ENCODE measurements around the gene SEMA3F. TPM values are rescaled to one million over a fixed set of nuclear protein-coding genes. Genes with fewer than 3 reads are reported as not detected.

SEMA3F gene
- total RNA-seq, 3 donors from 2014 or later, result 10.7 to 15.3 (median 14.6) TPM

DNA sequence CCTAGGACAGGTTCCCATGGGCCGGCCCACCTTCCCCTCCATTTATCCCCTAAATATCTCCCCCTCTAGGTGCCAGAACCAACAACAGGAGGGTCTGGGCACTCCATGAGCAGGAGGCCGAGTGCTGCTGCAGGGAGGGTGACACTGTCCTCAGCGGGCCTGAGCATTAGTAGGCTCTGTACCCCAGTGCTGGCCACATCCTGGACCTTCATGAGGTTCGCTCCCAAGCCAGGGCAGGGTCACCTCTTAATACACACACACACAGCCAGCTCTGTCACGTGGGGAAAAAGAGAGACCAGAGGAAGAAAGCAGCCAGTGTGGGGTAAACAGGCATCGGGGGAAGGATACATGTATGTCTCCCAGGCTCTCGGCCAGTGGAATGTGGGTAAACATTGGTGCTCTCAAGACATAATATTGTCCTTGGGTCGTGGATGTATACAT is 27.9 kb upstream of the SEMA3F start:
- Histone ChIP-seq H3K9me3 (no peaks in the 10 kb centered on the region), H3K4me3 (no peak overlapping the region), H3K36me3 (ENCODE audit: low read depth) (no peaks in the 10 kb centered on the region), H3K4me1 (ENCODE audit: low read depth) (no peaks in the 10 kb centered on the region)
- ATAC-seq (no peak), DNase-seq (no peak)
- no peak for TF ChIP-seq CTCF (IDR thresholded peaks at IDR 0.05)
- intact Hi-C loops (cut with DNase I, micrococcal nuclease), result no loop called here

DNA sequence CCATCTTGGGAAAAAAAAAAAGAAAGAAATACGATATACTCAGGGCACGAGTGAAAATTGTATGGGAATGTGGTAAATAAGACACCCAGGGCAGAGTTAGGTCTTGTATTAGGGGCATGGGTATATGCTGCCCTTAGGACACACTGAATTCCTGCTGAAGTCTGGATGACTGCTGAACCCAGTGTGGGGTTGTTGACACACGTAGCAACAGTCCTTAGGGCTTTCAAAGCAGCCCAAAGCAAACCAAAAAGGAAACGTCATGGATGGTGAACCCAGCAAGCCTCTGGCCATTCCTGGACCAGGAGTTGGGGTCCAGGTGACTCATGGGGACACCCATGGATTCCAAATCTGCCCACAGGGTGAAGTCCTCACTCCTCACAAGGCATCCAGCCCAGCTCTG is 27.1 kb upstream of the SEMA3F start:
- Histone ChIP-seq H3K36me3 (ENCODE audit: low read depth) (no peaks in the 10 kb centered on the region), H3K9me3 (no peaks in the 10 kb centered on the region), H3K4me1 (ENCODE audit: low read depth) (no peaks in the 10 kb centered on the region), H3K4me3 (no peak overlapping the region)
- ATAC-seq, result no peak
- intact Hi-C loops (cut with DNase I, micrococcal nuclease), result no loop called here
- peak in 1 of 3 donors; percentile 5 for DNase-seq
- no peak for TF ChIP-seq CTCF (IDR thresholded peaks at IDR 0.05)

DNA sequence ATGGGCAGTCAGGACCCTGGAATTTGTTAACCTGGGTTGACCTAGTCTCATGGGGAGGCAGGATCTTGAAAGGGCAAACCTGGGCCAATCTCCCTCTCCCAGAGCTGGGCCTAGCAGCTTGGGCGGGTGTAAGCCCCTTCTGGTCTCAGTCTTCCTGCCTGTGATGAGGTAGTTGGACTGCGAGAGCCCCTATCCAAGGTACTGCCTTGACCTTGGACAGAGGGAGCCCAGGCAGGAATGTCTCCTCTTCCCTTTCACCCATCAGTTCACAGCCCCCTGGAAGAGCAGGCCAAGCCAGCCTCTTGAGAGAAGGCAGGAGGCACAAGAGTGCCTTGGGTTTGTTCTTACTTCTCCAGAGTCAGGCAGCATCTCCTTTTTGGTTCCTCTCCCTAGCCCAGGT is 24.7 kb upstream of the SEMA3F start:
- H3K4me1 ChIP-seq (ENCODE audit: low read depth), result no peaks in the 10 kb centered on the region
- no peak for TF ChIP-seq CTCF (IDR thresholded peaks at IDR 0.05)
- H3K4me3 ChIP-seq, result no peak overlapping the region
- DNase-seq (no peak), ATAC-seq (no peak)
- H3K36me3 ChIP-seq (ENCODE audit: low read depth), result no peaks in the 10 kb centered on the region
- H3K9me3 ChIP-seq, result no peaks in the 10 kb centered on the region
- intact Hi-C loops (cut with DNase I, micrococcal nuclease), result no loop called here

DNA sequence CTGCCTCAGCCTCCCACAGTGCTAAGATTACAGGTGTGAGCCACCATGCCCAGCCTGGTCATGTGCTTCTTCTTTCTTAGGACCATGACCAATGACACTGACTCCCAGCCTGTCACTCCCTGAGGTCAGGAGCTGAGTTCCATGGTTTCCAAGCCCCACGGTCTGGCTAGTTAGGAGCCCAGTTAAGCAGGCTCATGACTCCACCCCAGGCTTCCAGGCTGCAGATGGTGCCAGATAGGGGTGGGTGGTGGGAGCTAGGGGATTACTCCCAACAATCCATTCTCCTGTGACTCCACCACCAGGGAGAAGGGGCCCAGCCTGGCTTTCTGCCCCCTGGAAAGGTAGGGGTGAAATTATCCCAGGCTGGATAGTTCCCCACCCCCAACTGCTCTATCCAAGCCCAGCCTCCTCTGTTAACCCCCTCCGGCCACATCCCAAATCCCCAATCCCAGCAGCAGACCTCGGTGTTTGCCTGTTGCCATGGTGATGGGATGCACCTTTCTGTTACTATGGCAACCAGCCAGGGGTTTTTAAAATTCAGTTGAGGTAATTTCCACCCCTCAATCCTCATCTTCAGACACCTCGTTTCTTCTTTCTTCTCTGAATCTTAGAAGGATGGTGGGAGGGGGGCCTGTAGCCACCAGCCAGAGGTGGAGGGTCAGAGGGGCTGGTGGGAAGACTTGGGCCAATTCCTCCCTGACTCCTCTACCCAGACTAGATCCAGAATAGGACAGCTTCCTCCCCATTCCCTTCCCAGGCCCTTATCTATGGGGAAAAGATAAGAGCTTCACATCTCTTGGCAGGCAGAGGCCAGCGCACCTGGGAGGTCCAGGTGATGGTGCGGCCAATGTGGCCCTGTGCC is 22.5 kb upstream of the SEMA3F start:
- H3K4me1 ChIP-seq (ENCODE audit: low read depth), result no peaks in the 10 kb centered on the region
- H3K9me3 ChIP-seq, result no peaks in the 10 kb centered on the region
- DNase-seq (peak in 1 of 3 donors; percentile 30), ATAC-seq (no peak)
- no peak overlapping the region for H3K4me3 ChIP-seq
- no peak for TF ChIP-seq CTCF (IDR thresholded peaks at IDR 0.05)
- H3K36me3 ChIP-seq (ENCODE audit: low read depth), result no peaks in the 10 kb centered on the region
- intact Hi-C loops (cut with DNase I, micrococcal nuclease), result no loop called here

GRCh38 chr3:50133283-50133615 is 21.9 kb upstream of the SEMA3F start:
- Histone ChIP-seq H3K4me3 (no peak overlapping the region), H3K36me3 (ENCODE audit: low read depth) (no peaks in the 10 kb centered on the region), H3K4me1 (ENCODE audit: low read depth) (no peaks in the 10 kb centered on the region), H3K9me3 (no peaks in the 10 kb centered on the region)
- no peak for DNase-seq
- no peak for ATAC-seq
- TF ChIP-seq CTCF (IDR thresholded peaks at IDR 0.05), result no peak
- intact Hi-C loops (cut with DNase I, micrococcal nuclease), result no loop called here
